ENCODE results near the gene CLMP.
"Not testable (repeated sequence)": the region's sequence is repeated elsewhere in the genome, so short reads cannot be mapped to it uniquely, and the experiment has no call there.

CLMP gene

GRCh38 chr11:123216249-123216648, 21.2 kb upstream of the CLMP start:
- no peak for DNase-seq

GRCh38 chr11:123214940-123215339, 19.9 kb upstream of the CLMP start:
- DNase-seq = no peak

GRCh38 chr11:123214396-123214795, 19.3 kb upstream of the CLMP start:
- DNase-seq = no peak

GRCh38 chr11:123213307-123213771, 18.3 kb upstream of the CLMP start:
- no peak for DNase-seq

- DNase-seq = no peak
Measured at GRCh38 chr11:123212406-123212805, 17.4 kb upstream of the CLMP start.

GRCh38 chr11:123211981-123212380, 16.9 kb upstream of the CLMP start:
- DNase-seq = no peak

GRCh38 chr11:123211149-123211852, 16.3 kb upstream of the CLMP start:
- no peak for DNase-seq

- no peak for DNase-seq
Measured at GRCh38 chr11:123209591-123209990, 14.5 kb upstream of the CLMP start.

GRCh38 chr11:123206791-123207434, 11.9 kb upstream of the CLMP start:
- no peak for DNase-seq

- not testable (repeated sequence) for DNase-seq
Measured at GRCh38 chr11:123206055-123206454, 11.0 kb upstream of the CLMP start.

- DNase-seq = no peak
Measured at GRCh38 chr11:123203934-123204333, 8.9 kb upstream of the CLMP start.

- no peak for DNase-seq
Measured at GRCh38 chr11:123203471-123203870, 8.4 kb upstream of the CLMP start.

GRCh38 chr11:123202155-123203151, 7.4 kb upstream of the CLMP start:
- no peak for DNase-seq

GRCh38 chr11:123200264-123200663, 5.2 kb upstream of the CLMP start:
- DNase-seq = no peak

- no peak for DNase-seq
Measured at GRCh38 chr11:123197711-123198110, 2.7 kb upstream of the CLMP start.

- no peak for DNase-seq
Measured at GRCh38 chr11:123196060-123196714, 1.1 kb upstream of the CLMP start.

- DNase-seq = no peak
Measured at GRCh38 chr11:123194337-123195187, 486 bp downstream of the CLMP start.

GRCh38 chr11:123193742-123194141, 1.3 kb downstream of the CLMP start:
- no peak for DNase-seq

- DNase-seq = no peak
Measured at GRCh38 chr11:123191939-123192338, 3.1 kb downstream of the CLMP start.

GRCh38 chr11:123190518-123190917, 4.5 kb downstream of the CLMP start:
- no peak for DNase-seq

GRCh38 chr11:123188508-123189165, 6.4 kb downstream of the CLMP start:
- no peak for DNase-seq

Data from activated gamma-delta T cell (primary cell).